ENCODE data around the gene GPR12. TPM values are rescaled to one million over a fixed set of nuclear protein-coding genes. Genes with fewer than 3 reads are reported as not detected.

GPR12 gene
- total and polyA plus RNA-seq, 8 donors: 0.05 to 0.31 (median 0.18) TPM; not detected in 5

DNA sequence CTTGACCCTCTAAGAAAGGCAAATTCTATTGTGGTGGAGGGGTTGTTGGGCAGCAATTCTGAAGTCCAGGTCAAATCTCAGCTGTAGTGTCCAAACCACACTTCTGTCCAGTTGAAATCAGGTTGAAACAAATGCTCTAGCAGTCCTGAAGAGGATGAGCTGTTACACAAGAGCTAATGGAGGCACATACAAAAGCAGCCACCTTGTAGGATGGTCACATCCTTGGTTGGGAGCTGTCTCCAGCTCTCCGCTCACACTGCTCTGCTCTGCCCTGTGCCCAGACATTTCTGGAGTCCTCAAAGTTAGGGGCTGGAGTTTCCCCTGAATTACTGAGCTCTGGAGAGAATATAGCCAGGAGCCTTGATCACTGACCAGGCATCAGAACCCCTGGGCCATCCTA is 47.2 kb downstream of the GPR12 start:
- 73 to 100% (median 95%) methylated on average over 1 of the region's 1 CpG for WGBS, 5 donors
- intact Hi-C loops (cut with DNase I; ENCODE audit: low total_unique reads): loop anchor here (10.0 kb wide), 1 partner anchor 211 kb away; no protein-coding TSS in a partner anchor
- TF ChIP-seq, protein P1, sequence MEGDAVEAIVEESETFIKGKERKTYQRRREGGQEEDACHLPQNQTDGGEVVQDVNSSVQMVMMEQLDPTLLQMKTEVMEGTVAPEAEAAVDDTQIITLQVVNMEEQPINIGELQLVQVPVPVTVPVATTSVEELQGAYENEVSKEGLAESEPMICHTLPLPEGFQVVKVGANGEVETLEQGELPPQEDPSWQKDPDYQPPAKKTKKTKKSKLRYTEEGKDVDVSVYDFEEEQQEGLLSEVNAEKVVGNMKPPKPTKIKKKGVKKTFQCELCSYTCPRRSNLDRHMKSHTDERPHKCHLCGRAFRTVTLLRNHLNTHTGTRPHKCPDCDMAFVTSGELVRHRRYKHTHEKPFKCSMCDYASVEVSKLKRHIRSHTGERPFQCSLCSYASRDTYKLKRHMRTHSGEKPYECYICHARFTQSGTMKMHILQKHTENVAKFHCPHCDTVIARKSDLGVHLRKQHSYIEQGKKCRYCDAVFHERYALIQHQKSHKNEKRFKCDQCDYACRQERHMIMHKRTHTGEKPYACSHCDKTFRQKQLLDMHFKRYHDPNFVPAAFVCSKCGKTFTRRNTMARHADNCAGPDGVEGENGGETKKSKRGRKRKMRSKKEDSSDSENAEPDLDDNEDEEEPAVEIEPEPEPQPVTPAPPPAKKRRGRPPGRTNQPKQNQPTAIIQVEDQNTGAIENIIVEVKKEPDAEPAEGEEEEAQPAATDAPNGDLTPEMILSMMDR (IDR thresholded peaks at IDR 0.05): no peak
- TF ChIP-seq POLR2AphosphoS5 (IDR thresholded peaks at IDR 0.05) (no peak), POLR2A (IDR thresholded peaks at IDR 0.05) (no peak), EP300 (IDR thresholded peaks at IDR 0.05) (no peak)
- no peak overlapping the region for H3K4me3 ChIP-seq
- H3K4me1 ChIP-seq: no peaks in the 10 kb centered on the region
- H3K36me3 ChIP-seq: no peaks in the 10 kb centered on the region
- H3K27ac ChIP-seq: no peak overlapping the region
- DNase-seq: no peak
- peaks cover 0 to 7% (median 0%) of the 10 kb centered on the region in 4 donors for H3K9me3 ChIP-seq
- peaks cover 0 to 5% (median 0%) of the 10 kb centered on the region in 3 donors for H3K27me3 ChIP-seq

DNA sequence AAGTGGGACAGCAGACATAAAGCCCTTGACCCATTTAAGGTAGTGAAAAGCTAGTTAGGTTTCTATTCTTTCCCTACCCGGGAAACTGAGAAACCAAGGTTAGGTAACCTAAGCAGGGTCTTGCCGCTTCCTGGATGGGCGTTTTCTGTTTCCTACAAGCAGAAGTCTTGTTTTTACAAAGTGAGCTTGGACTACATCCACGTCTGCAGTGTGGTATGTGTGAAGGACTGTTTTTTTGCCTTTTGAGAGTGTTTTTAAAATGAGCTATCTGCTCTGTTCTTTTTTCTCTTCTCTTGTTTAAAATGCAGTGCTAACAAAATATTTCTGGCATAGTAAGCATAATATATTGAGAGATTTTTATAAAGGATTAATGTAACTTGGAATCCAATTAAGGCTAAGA is 49.4 kb downstream of the GPR12 start:
- DNase-seq: no peak
- no peak overlapping the region for H3K27ac ChIP-seq
- H3K4me1 ChIP-seq: no peaks in the 10 kb centered on the region
- WGBS, 5 donors: 34 to 59% (median 56%) methylated on average over 4 of the region's 4 CpGs
- intact Hi-C loops (cut with DNase I; ENCODE audit: low total_unique reads): loop anchor here (10.0 kb wide), 1 partner anchor 214 kb away; no protein-coding TSS in a partner anchor
- no peaks in the 10 kb centered on the region for H3K36me3 ChIP-seq
- peaks cover 0 to 7% (median 0%) of the 10 kb centered on the region in 3 donors for H3K27me3 ChIP-seq
- H3K9me3 ChIP-seq: peaks cover 0 to 7% (median 0%) of the 10 kb centered on the region in 4 donors
- no peak overlapping the region for H3K4me3 ChIP-seq
- TF ChIP-seq POLR2A (IDR thresholded peaks at IDR 0.05): no peak
- TF ChIP-seq, protein P1 (IDR thresholded peaks at IDR 0.05): no peak
- no peak for TF ChIP-seq POLR2AphosphoS5 (IDR thresholded peaks at IDR 0.05)
- TF ChIP-seq EP300 (IDR thresholded peaks at IDR 0.05): no peak

DNA sequence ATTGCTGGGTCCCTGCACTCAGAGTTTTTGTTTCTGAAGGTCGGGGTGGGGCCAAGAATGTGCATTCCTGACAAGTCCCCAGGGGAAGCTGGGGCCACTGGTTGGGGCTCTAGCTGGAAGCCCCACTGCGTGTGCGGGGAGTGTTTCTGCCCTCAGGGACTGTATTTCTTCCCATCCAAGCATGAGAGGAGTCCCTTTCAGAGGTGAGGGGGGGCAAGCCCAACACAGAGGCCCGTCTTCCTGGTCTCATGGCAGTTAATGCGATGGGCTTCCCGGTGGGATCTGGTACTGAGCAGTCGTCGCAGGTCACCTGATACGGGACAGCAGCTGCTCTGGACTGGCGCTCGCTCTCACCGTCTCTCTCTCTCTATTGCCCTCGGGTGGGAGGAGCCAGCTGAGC is 50.4 kb downstream of the GPR12 start:
- TF ChIP-seq, protein P1 (IDR thresholded peaks at IDR 0.05): no peak
- TF ChIP-seq EP300 (IDR thresholded peaks at IDR 0.05) (no peak), POLR2A (IDR thresholded peaks at IDR 0.05) (no peak)
- Histone ChIP-seq H3K27ac (no peak overlapping the region), H3K4me1 (no peaks in the 10 kb centered on the region), H3K9me3 (peaks cover 0 to 7% (median 0%) of the 10 kb centered on the region in 4 donors), H3K4me3 (no peak overlapping the region), H3K36me3 (no peaks in the 10 kb centered on the region), H3K27me3 (peaks cover 0 to 7% (median 0%) of the 10 kb centered on the region in 3 donors)
- WGBS, 5 donors: 46 to 63% (median 56%) methylated on average over 12 to 13 of the region's 13 CpGs
- DNase-seq: no peak
- intact Hi-C loops (cut with DNase I; ENCODE audit: low total_unique reads): loop anchor here (10.0 kb wide), 1 partner anchor 215 kb away; no protein-coding TSS in a partner anchor

DNA sequence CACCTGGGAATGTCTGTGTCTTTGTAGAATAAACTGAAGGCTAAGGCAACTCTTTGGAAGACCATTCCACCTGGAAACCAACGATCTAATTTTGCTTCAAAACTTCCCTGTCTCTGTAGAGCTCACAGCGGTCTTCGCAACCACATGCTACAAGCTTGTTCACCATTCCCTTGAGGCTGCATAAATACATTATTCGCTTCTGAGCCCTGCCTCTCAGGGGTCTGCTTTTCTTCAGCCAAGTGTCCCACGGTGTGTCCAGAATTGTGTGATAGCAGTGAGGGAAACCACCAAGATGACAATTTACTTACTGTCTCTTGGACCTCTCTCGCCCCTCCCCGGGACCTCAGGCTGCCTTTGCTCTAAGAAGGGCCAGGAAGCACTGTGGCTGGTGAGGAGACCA is 51.1 kb downstream of the GPR12 start:
- Histone ChIP-seq H3K9me3 (peaks cover 0 to 7% (median 0%) of the 10 kb centered on the region in 4 donors), H3K4me3 (no peak overlapping the region), H3K27me3 (peaks cover 0 to 7% (median 0%) of the 10 kb centered on the region in 3 donors), H3K27ac (no peak overlapping the region), H3K36me3 (no peaks in the 10 kb centered on the region), H3K4me1 (no peaks in the 10 kb centered on the region)
- TF ChIP-seq, protein P1 (IDR thresholded peaks at IDR 0.05): no peak
- TF ChIP-seq POLR2A (IDR thresholded peaks at IDR 0.05): no peak
- no peak for TF ChIP-seq EP300 (IDR thresholded peaks at IDR 0.05)
- no peak for TF ChIP-seq POLR2AphosphoS5 (IDR thresholded peaks at IDR 0.05)
- intact Hi-C loops (cut with DNase I; ENCODE audit: low total_unique reads): no loop called here
- no peak for DNase-seq
- 81 to 90% (median 86%) methylated on average over 7 of the region's 7 CpGs for WGBS, 5 donors
